Mesenchymal stem cell (in vitro differentiated cells and primary cell): ENCODE results near the gene PSME3IP1.

Source experiments
- DNase-seq: peaks from one replicate; pipeline ENCODE4 v3.0.0-alpha.2; 2013
- H2AFZ ChIP-seq: one replicate; pipeline ENCODE4 v1.6.1; 2013; ENCODE audit warnings: low read depth, mild to moderate bottlenecking, control low read depth, inconsistent platforms, low read length, moderate library complexity
- H2AK5ac ChIP-seq: 2 replicates; pipeline ENCODE4 v1.6.1; 2013; ENCODE audit warnings: low read length, moderate library complexity, mild to moderate bottlenecking, inconsistent platforms; ENCODE audit not compliant: severe bottlenecking
- H2BK120ac ChIP-seq: one replicate; pipeline ENCODE4 v1.6.1; 2013; ENCODE audit warnings: low read depth, mild to moderate bottlenecking, inconsistent platforms, low read length, moderate library complexity
- H2BK12ac ChIP-seq, 2 experiments: one replicate each; pipeline ENCODE4 v1.6.1; 2013; ENCODE audit warnings: inconsistent platforms in 2 of 2, low read length in 2 of 2, mild to moderate bottlenecking in 2 of 2, moderate library complexity in 2 of 2, control low read depth in 1 of 2
- H2BK15ac ChIP-seq: one replicate; pipeline ENCODE4 v1.6.1; 2013; ENCODE audit warnings: mild to moderate bottlenecking, low read depth, inconsistent platforms; ENCODE audit not compliant: poor library complexity, severe bottlenecking
- H2BK5ac ChIP-seq: 2 replicates; pipeline ENCODE4 v1.6.1; 2013; ENCODE audit warnings: low read depth, mild to moderate bottlenecking, low read length, control low read depth, inconsistent platforms; ENCODE audit not compliant: poor library complexity, severe bottlenecking
- H3K14ac ChIP-seq, 2 experiments: one replicate each; pipeline ENCODE4 v1.6.1; 2013; ENCODE audit warnings: inconsistent platforms in 2 of 2, low read length in 2 of 2, control low read depth in 1 of 2, mild to moderate bottlenecking in 1 of 2, moderate library complexity in 1 of 2
- H3K18ac ChIP-seq, 2 experiments: one replicate each; pipeline ENCODE4 v1.6.1; 2013; ENCODE audit warnings: inconsistent platforms in 2 of 2, low read length in 2 of 2, control low read depth in 1 of 2, low read depth in 1 of 2, mild to moderate bottlenecking in 1 of 2
- H3K23ac ChIP-seq, 2 experiments: one replicate each; pipeline ENCODE4 v1.6.1; 2013; ENCODE audit warnings: inconsistent platforms in 2 of 2, low read length in 2 of 2, mild to moderate bottlenecking in 2 of 2, moderate library complexity in 2 of 2, control low read depth in 1 of 2
- H3K27ac ChIP-seq: 2 replicates; pipeline ENCODE4 v1.5.1; 2013; ENCODE audit warnings: mild to moderate bottlenecking, moderate library complexity, low read length, control low read depth, inconsistent platforms; ENCODE audit not compliant: poor library complexity, severe bottlenecking
- H3K27me3 ChIP-seq, 2 experiments: 2 replicates each; pipeline versions ENCODE4 v1.6.1 to v1.7.0; 2013; ENCODE audit warnings: low read length in 2 of 2, mild to moderate bottlenecking in 2 of 2, moderate library complexity in 2 of 2, control low read depth in 1 of 2, inconsistent platforms in 1 of 2; ENCODE audit not compliant: control insufficient read depth in 1 of 2, insufficient read depth in 1 of 2
- H3K36me3 ChIP-seq, 2 experiments: 2 replicates each; pipeline versions ENCODE4 v1.6.1 to v1.7.0; 2013; ENCODE audit warnings: low read length in 2 of 2, control low read depth in 1 of 2, inconsistent platforms in 1 of 2, low read depth in 1 of 2, mild to moderate bottlenecking in 1 of 2; ENCODE audit not compliant: insufficient read depth in 2 of 2, control insufficient read depth in 1 of 2
- H3K4ac ChIP-seq, 2 experiments: one replicate each; pipeline ENCODE4 v1.6.1; 2013; ENCODE audit warnings: inconsistent platforms in 2 of 2, low read length in 2 of 2, mild to moderate bottlenecking in 2 of 2, moderate library complexity in 2 of 2, control low read depth in 1 of 2, low read depth in 1 of 2
- H3K4me1 ChIP-seq: 2 replicates; pipeline ENCODE4 v1.6.1; 2013; ENCODE audit warnings: low read depth, low read length, control low read depth; ENCODE audit not compliant: control insufficient read depth, insufficient read depth
- H3K4me2 ChIP-seq: 2 replicates; pipeline ENCODE4 v1.6.1; 2013; ENCODE audit warnings: low read length, mild to moderate bottlenecking, inconsistent platforms; ENCODE audit not compliant: poor library complexity, severe bottlenecking
- H3K4me3 ChIP-seq, 2 experiments: 2 replicates each; pipeline versions ENCODE4 v1.5.1 to v1.7.0; 2013; ENCODE audit warnings: low read length in 2 of 2, mild to moderate bottlenecking in 2 of 2, control low read depth in 1 of 2, low read depth in 1 of 2; ENCODE audit not compliant: insufficient read depth in 1 of 2
- H3K79me1 ChIP-seq: replicated peaks from 2 replicates; pipeline ENCODE4 v1.6.1; 2013; ENCODE audit warnings: mild to moderate bottlenecking, control low read depth, low read length, inconsistent platforms; ENCODE audit not compliant: poor library complexity, severe bottlenecking
- H3K9ac ChIP-seq: 2 replicates; pipeline ENCODE4 v1.7.0; 2013; ENCODE audit warnings: mild to moderate bottlenecking, low read length, moderate library complexity
- H3K9me3 ChIP-seq: 2 replicates; pipeline ENCODE4 v1.7.0; 2013; ENCODE audit warnings: mild to moderate bottlenecking, low read length; ENCODE audit not compliant: control insufficient read depth
- H4K8ac ChIP-seq: one replicate; pipeline ENCODE4 v1.6.1; 2013; ENCODE audit warnings: inconsistent platforms, mild to moderate bottlenecking, low read length, moderate library complexity
- H4K91ac ChIP-seq: one replicate; pipeline ENCODE4 v1.6.1; 2013; ENCODE audit warnings: mild to moderate bottlenecking, low read length, inconsistent platforms
- WGBS: methylation state at CpG from one replicate; pipeline ENCODE4 v1.1.7; 2013; ENCODE audit warnings: mixed read lengths; 5-methylcytosine and 5-hydroxymethylcytosine counted together

The PSME3IP1 gene

GRCh38 chr16:57113042-57113453, 72.8 kb downstream of the PSME3IP1 start:
- H3K23ac ChIP-seq = no peak overlapping the region
- H3K4ac ChIP-seq = peak overlapping the region in 1 of 2 experiments; percentile 49
- H4K91ac ChIP-seq = no peak overlapping the region
- no peak overlapping the region for H2BK15ac ChIP-seq
- H3K79me1 ChIP-seq = peaks cover 12% of the 10 kb centered on the region
- H3K4me3 ChIP-seq = no peak overlapping the region
- H2BK12ac ChIP-seq = peak overlapping the region in 1 of 2 experiments; percentile 37
- peak; percentile 54 for DNase-seq
- H3K27me3 ChIP-seq = no peaks in the 10 kb centered on the region
- H2AK5ac ChIP-seq = no peak overlapping the region
- H4K8ac ChIP-seq = no peak overlapping the region
- no peak overlapping the region for H3K4me2 ChIP-seq
- H3K27ac ChIP-seq = no peak overlapping the region
- no peak overlapping the region for H2AFZ ChIP-seq
- H2BK120ac ChIP-seq = no peak overlapping the region
- peaks cover 22% of the 10 kb centered on the region for H3K4me1 ChIP-seq
- H2BK5ac ChIP-seq = no peak overlapping the region
- H3K18ac ChIP-seq = peak overlapping the region; percentile 38 to 72
- peaks cover 3 to 37% of the 10 kb centered on the region in 2 experiments for H3K36me3 ChIP-seq
- no peak overlapping the region for H3K9ac ChIP-seq
- peak overlapping the region in 1 of 2 experiments; percentile 2 for H3K14ac ChIP-seq
- 92% methylated on average over 14 of the region's 14 CpGs for WGBS
- H3K9me3 ChIP-seq = no peaks in the 10 kb centered on the region

- no peak overlapping the region for H3K14ac ChIP-seq
- no peak overlapping the region for H3K4me2 ChIP-seq
- peak overlapping the region in 1 of 2 experiments; percentile 26 for H3K4ac ChIP-seq
- peak overlapping the region; percentile 42 for H2AFZ ChIP-seq
- no peak overlapping the region for H3K27ac ChIP-seq
- peaks cover 0 to 33% of the 10 kb centered on the region in 2 experiments for H3K36me3 ChIP-seq
- no peak overlapping the region for H4K91ac ChIP-seq
- H2BK15ac ChIP-seq = no peak overlapping the region
- H3K9ac ChIP-seq = no peak overlapping the region
- no peak overlapping the region for H3K4me3 ChIP-seq
- DNase-seq = peak; percentile 29
- H3K9me3 ChIP-seq = no peaks in the 10 kb centered on the region
- H3K79me1 ChIP-seq = peaks cover 13% of the 10 kb centered on the region
- H4K8ac ChIP-seq = peak overlapping the region; percentile 21
- no peak overlapping the region for H3K23ac ChIP-seq
- H2BK12ac ChIP-seq = peak overlapping the region in 1 of 2 experiments; percentile 37
- no peak overlapping the region for H2AK5ac ChIP-seq
- no peak overlapping the region for H2BK5ac ChIP-seq
- H3K27me3 ChIP-seq = no peaks in the 10 kb centered on the region
- peak overlapping the region; percentile 38 to 72 for H3K18ac ChIP-seq
- no peak overlapping the region for H2BK120ac ChIP-seq
- WGBS = 75% methylated on average over 10 of the region's 10 CpGs
- peaks cover 22% of the 10 kb centered on the region for H3K4me1 ChIP-seq
Measured at GRCh38 chr16:57112403-57113041, 73.3 kb downstream of the PSME3IP1 start.

GRCh38 chr16:57111420-57111819, 74.4 kb downstream of the PSME3IP1 start:
- peaks cover 22% of the 10 kb centered on the region for H3K79me1 ChIP-seq
- no peak overlapping the region for H2BK15ac ChIP-seq
- no peak overlapping the region for H2BK120ac ChIP-seq
- H2AK5ac ChIP-seq = no peak overlapping the region
- H2BK12ac ChIP-seq = no peak overlapping the region
- H3K4me2 ChIP-seq = no peak overlapping the region
- no peak overlapping the region for H2BK5ac ChIP-seq
- H4K8ac ChIP-seq = no peak overlapping the region
- no peaks in the 10 kb centered on the region for H3K27me3 ChIP-seq
- no peak overlapping the region for H3K27ac ChIP-seq
- H3K4ac ChIP-seq = no peak overlapping the region
- no peak for DNase-seq
- 100% methylated on average over 1 of the region's 2 CpGs for WGBS
- H3K4me3 ChIP-seq = no peak overlapping the region
- no peak overlapping the region for H3K23ac ChIP-seq
- no peak overlapping the region for H2AFZ ChIP-seq
- H3K9me3 ChIP-seq = no peaks in the 10 kb centered on the region
- H3K9ac ChIP-seq = no peak overlapping the region
- H3K4me1 ChIP-seq = peaks cover 22% of the 10 kb centered on the region
- H3K18ac ChIP-seq = no peak overlapping the region
- peaks cover 0 to 22% of the 10 kb centered on the region in 2 experiments for H3K36me3 ChIP-seq
- no peak overlapping the region for H3K14ac ChIP-seq
- H4K91ac ChIP-seq = no peak overlapping the region

- Histone ChIP-seq H3K4me2 (no peak overlapping the region), H3K36me3 (peaks cover 0 to 18% of the 10 kb centered on the region in 2 experiments), H2AK5ac (no peak overlapping the region), H3K4me1 (peaks cover 22% of the 10 kb centered on the region), H3K4me3 (no peak overlapping the region), H3K14ac (no peak overlapping the region), H3K23ac (no peak overlapping the region), H3K27me3 (no peaks in the 10 kb centered on the region), H2AFZ (no peak overlapping the region), H2BK12ac (no peak overlapping the region), H2BK15ac (peak overlapping the region; percentile 56), H3K4ac (no peak overlapping the region), H2BK5ac (no peak overlapping the region), H3K9ac (no peak overlapping the region), H3K79me1 (peaks cover 26% of the 10 kb centered on the region), H3K27ac (no peak overlapping the region), H4K91ac (no peak overlapping the region), H3K18ac (no peak overlapping the region), H2BK120ac (no peak overlapping the region), H3K9me3 (no peaks in the 10 kb centered on the region), H4K8ac (no peak overlapping the region)
- 88% methylated on average over 3 of the region's 4 CpGs for WGBS
- DNase-seq = no peak
Measured at GRCh38 chr16:57110937-57111336, 74.9 kb downstream of the PSME3IP1 start.
